NOMO-1 treated with dmso at 0.1 percent for 144 hours (cell line): ENCODE results near the gene SEC61A1.
A peak's percentile ranks its signal among the peaks of the same experiment; 100 is the strongest.

Experiments used
- DNase-seq: peaks from one replicate; lab custom pipeline; 2025; ENCODE audit not compliant: unreplicated experiment; lab: John Stamatoyannopoulos, UW

Gene SEC61A1

GRCh38 chr3:128056258-128056657, 4.0 kb downstream of the SEC61A1 start:
- no peak for DNase-seq

GRCh38 chr3:128060473-128061381, 8.5 kb downstream of the SEC61A1 start:
- no peak for DNase-seq

- DNase-seq, result no peak
Measured at GRCh38 chr3:128062033-128062745, 10.0 kb downstream of the SEC61A1 start.

GRCh38 chr3:128063865-128064264, 11.6 kb downstream of the SEC61A1 start:
- DNase-seq, result no peak

- no peak for DNase-seq
Measured at GRCh38 chr3:128064962-128065361, 12.7 kb downstream of the SEC61A1 start.

GRCh38 chr3:128066114-128066513, 13.9 kb downstream of the SEC61A1 start:
- no peak for DNase-seq

GRCh38 chr3:128066676-128067075, 14.4 kb downstream of the SEC61A1 start:
- DNase-seq, result no peak

GRCh38 chr3:128067489-128067888, 15.3 kb downstream of the SEC61A1 start:
- peak; percentile 57 for DNase-seq

GRCh38 chr3:128068156-128068620, 16.0 kb downstream of the SEC61A1 start:
- no peak for DNase-seq

GRCh38 chr3:128069271-128069670, 17.0 kb downstream of the SEC61A1 start:
- DNase-seq, result no peak

- DNase-seq, result no peak
Measured at GRCh38 chr3:128070898-128071591, 18.8 kb downstream of the SEC61A1 start.

GRCh38 chr3:128071771-128072453, 19.7 kb downstream of the SEC61A1 start:
- DNase-seq, result no peak

- no peak for DNase-seq
Measured at GRCh38 chr3:128072454-128073184, 20.4 kb downstream of the SEC61A1 start.

GRCh38 chr3:128073185-128073725, 21.0 kb downstream of the SEC61A1 start:
- DNase-seq, result no peak

GRCh38 chr3:128073807-128074206, 21.6 kb downstream of the SEC61A1 start:
- DNase-seq, result no peak

GRCh38 chr3:128074851-128075521, 22.7 kb downstream of the SEC61A1 start:
- DNase-seq, result no peak

- no peak for DNase-seq
Measured at GRCh38 chr3:128075522-128076482, 23.6 kb downstream of the SEC61A1 start.

GRCh38 chr3:128076483-128077201, 24.4 kb downstream of the SEC61A1 start:
- DNase-seq, result no peak
